ENCODE results near the gene NDUFB11. TPM values are rescaled to one million over a fixed set of nuclear protein-coding genes. Genes with fewer than 3 reads are reported as not detected.

NDUFB11 gene
- total RNA-seq, 1 donor from 2014 or later: 60.8 TPM

GRCh38 chrX:47174846-47175587 is 30.5 kb upstream of the NDUFB11 start:
- DNase-seq (ENCODE audit: low spot score): peak; percentile 72
- H3K27ac Mint-ChIP-seq (ENCODE audit: unreplicated experiment): no peak overlapping the region
- H3K4me3 Mint-ChIP-seq (ENCODE audit: unreplicated experiment): no peak overlapping the region
- no peaks in the 10 kb centered on the region for H3K27me3 Mint-ChIP-seq (ENCODE audit: low read depth)
- no peak for TF ChIP-seq CTCF (IDR thresholded peaks at IDR 0.05)
- H3K4me1 Mint-ChIP-seq (ENCODE audit: low read depth): peaks cover 3% of the 10 kb centered on the region
- no peaks in the 10 kb centered on the region for H3K9me3 Mint-ChIP-seq (ENCODE audit: low read depth)
- H3K36me3 Mint-ChIP-seq (ENCODE audit: low read depth): peaks cover 12% of the 10 kb centered on the region

DNA sequence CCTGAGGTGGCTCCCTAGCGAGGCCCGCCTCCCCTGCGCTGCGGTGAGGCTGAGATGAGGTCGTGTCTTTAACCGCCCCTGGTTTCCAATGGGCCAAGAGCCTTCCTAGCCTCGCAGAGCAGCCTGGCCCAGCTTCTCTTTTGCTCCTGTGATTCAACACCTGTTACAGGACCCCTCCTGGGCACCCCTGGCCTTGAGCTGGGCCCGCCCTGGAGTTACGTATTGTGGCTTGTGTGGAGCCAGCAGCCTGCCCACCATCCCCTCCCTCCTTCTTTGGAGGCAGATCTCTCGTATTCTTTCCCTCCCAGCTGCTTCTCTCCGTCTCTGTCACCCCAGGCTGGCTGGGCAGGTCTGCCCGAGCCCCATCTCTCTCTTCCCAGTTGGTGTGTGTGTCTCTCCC is 29.9 kb upstream of the NDUFB11 start:
- H3K27me3 Mint-ChIP-seq (ENCODE audit: low read depth): no peaks in the 10 kb centered on the region
- no peaks in the 10 kb centered on the region for H3K9me3 Mint-ChIP-seq (ENCODE audit: low read depth)
- peaks cover 11% of the 10 kb centered on the region for H3K36me3 Mint-ChIP-seq (ENCODE audit: low read depth)
- no peak for TF ChIP-seq CTCF (IDR thresholded peaks at IDR 0.05)
- peak; percentile 54 for DNase-seq (ENCODE audit: low spot score)
- no peak overlapping the region for H3K4me3 Mint-ChIP-seq (ENCODE audit: unreplicated experiment)
- no peak overlapping the region for H3K27ac Mint-ChIP-seq (ENCODE audit: unreplicated experiment)
- H3K4me1 Mint-ChIP-seq (ENCODE audit: low read depth): peaks cover under 1% of the 10 kb centered on the region

GRCh38 chrX:47172971-47173792 is 28.7 kb upstream of the NDUFB11 start:
- H3K9me3 Mint-ChIP-seq (ENCODE audit: low read depth): no peaks in the 10 kb centered on the region
- TF ChIP-seq CTCF (IDR thresholded peaks at IDR 0.05): no peak
- peak; percentile 37 for DNase-seq (ENCODE audit: low spot score)
- peaks cover 13% of the 10 kb centered on the region for H3K36me3 Mint-ChIP-seq (ENCODE audit: low read depth)
- no peaks in the 10 kb centered on the region for H3K27me3 Mint-ChIP-seq (ENCODE audit: low read depth)
- no peak overlapping the region for H3K4me3 Mint-ChIP-seq (ENCODE audit: unreplicated experiment)
- H3K4me1 Mint-ChIP-seq (ENCODE audit: low read depth): no peaks in the 10 kb centered on the region
- H3K27ac Mint-ChIP-seq (ENCODE audit: unreplicated experiment): no peak overlapping the region

GRCh38 chrX:47172549-47172948 is 28.0 kb upstream of the NDUFB11 start:
- H3K36me3 Mint-ChIP-seq (ENCODE audit: low read depth): peaks cover 9% of the 10 kb centered on the region
- H3K27me3 Mint-ChIP-seq (ENCODE audit: low read depth): no peaks in the 10 kb centered on the region
- H3K27ac Mint-ChIP-seq (ENCODE audit: unreplicated experiment): no peak overlapping the region
- no peak overlapping the region for H3K4me3 Mint-ChIP-seq (ENCODE audit: unreplicated experiment)
- no peak for TF ChIP-seq CTCF (IDR thresholded peaks at IDR 0.05)
- H3K4me1 Mint-ChIP-seq (ENCODE audit: low read depth): no peaks in the 10 kb centered on the region
- H3K9me3 Mint-ChIP-seq (ENCODE audit: low read depth): no peaks in the 10 kb centered on the region
- DNase-seq (ENCODE audit: low spot score): peak; percentile 55

- peaks cover 9% of the 10 kb centered on the region for H3K36me3 Mint-ChIP-seq (ENCODE audit: low read depth)
- no peaks in the 10 kb centered on the region for H3K27me3 Mint-ChIP-seq (ENCODE audit: low read depth)
- DNase-seq (ENCODE audit: low spot score): peak; percentile 11
- no peak for TF ChIP-seq CTCF (IDR thresholded peaks at IDR 0.05)
- no peaks in the 10 kb centered on the region for H3K4me1 Mint-ChIP-seq (ENCODE audit: low read depth)
- H3K4me3 Mint-ChIP-seq (ENCODE audit: unreplicated experiment): no peak overlapping the region
- no peak overlapping the region for H3K27ac Mint-ChIP-seq (ENCODE audit: unreplicated experiment)
- H3K9me3 Mint-ChIP-seq (ENCODE audit: low read depth): no peaks in the 10 kb centered on the region
Observed at GRCh38 chrX:47171996-47172395, 27.5 kb upstream of the NDUFB11 start.

Data from chondrocyte (in vitro differentiated cells).